KG1 (cell line): ENCODE measurements around the gene APPBP2.
"Not testable (repeated sequence)": the region's sequence is repeated elsewhere in the genome, so short reads cannot be mapped to it uniquely, and the experiment has no call there.

Source experiments
- DNase-seq: peaks from one replicate; lab custom pipeline; 2025; lab: John Stamatoyannopoulos, UW

Gene APPBP2

GRCh38 chr17:60525685-60526514 lies at the start of gene APPBP2:
Gene APPBP2, minus strand, starts transcription at chr17:60526242. Its CDS starts 311 bp downstream, at chr17:60525931.
- peak; percentile 74 for DNase-seq

GRCh38 chr17:60573236-60574051 lies 47.4 kb upstream of the APPBP2 start:
- no peak for DNase-seq

GRCh38 chr17:60565233-60565632 lies 39.2 kb upstream of the APPBP2 start:
- no peak for DNase-seq

GRCh38 chr17:60563743-60564142 lies 37.7 kb upstream of the APPBP2 start:
- DNase-seq: no peak

GRCh38 chr17:60562421-60562820 lies 36.4 kb upstream of the APPBP2 start:
- no peak for DNase-seq

- DNase-seq: no peak
These were observed 34.8 kb upstream of the APPBP2 start for GRCh38 chr17:60560860-60561257.

GRCh38 chr17:60559995-60560859 lies 34.2 kb upstream of the APPBP2 start:
- DNase-seq: no peak

GRCh38 chr17:60559659-60559994 lies 33.6 kb upstream of the APPBP2 start:
- DNase-seq: no peak

- DNase-seq: no peak
These were observed 31.8 kb upstream of the APPBP2 start for GRCh38 chr17:60557805-60558204.

GRCh38 chr17:60555786-60556185 lies 29.7 kb upstream of the APPBP2 start:
- no peak for DNase-seq

- no peak for DNase-seq
These were observed 28.3 kb upstream of the APPBP2 start for GRCh38 chr17:60554377-60554788.

- DNase-seq: not testable (repeated sequence)
These were observed 26.2 kb upstream of the APPBP2 start for GRCh38 chr17:60552255-60552654.

GRCh38 chr17:60548990-60549389 lies 22.9 kb upstream of the APPBP2 start:
- no peak for DNase-seq

GRCh38 chr17:60545465-60546191 lies 19.6 kb upstream of the APPBP2 start:
- DNase-seq: no peak

- DNase-seq: no peak
These were observed 16.0 kb upstream of the APPBP2 start for GRCh38 chr17:60542071-60542470.

GRCh38 chr17:60540460-60540859 lies 14.4 kb upstream of the APPBP2 start:
- no peak for DNase-seq

GRCh38 chr17:60539807-60540206 lies 13.8 kb upstream of the APPBP2 start:
- DNase-seq: no peak

- no peak for DNase-seq
These were observed 12.7 kb upstream of the APPBP2 start for GRCh38 chr17:60538726-60539125.

GRCh38 chr17:60535382-60536279 lies 9.6 kb upstream of the APPBP2 start:
- DNase-seq: no peak

GRCh38 chr17:60534613-60535157 lies 8.6 kb upstream of the APPBP2 start:
- DNase-seq: no peak
